ENCODE measurements around the gene SWAP70.

DNA sequence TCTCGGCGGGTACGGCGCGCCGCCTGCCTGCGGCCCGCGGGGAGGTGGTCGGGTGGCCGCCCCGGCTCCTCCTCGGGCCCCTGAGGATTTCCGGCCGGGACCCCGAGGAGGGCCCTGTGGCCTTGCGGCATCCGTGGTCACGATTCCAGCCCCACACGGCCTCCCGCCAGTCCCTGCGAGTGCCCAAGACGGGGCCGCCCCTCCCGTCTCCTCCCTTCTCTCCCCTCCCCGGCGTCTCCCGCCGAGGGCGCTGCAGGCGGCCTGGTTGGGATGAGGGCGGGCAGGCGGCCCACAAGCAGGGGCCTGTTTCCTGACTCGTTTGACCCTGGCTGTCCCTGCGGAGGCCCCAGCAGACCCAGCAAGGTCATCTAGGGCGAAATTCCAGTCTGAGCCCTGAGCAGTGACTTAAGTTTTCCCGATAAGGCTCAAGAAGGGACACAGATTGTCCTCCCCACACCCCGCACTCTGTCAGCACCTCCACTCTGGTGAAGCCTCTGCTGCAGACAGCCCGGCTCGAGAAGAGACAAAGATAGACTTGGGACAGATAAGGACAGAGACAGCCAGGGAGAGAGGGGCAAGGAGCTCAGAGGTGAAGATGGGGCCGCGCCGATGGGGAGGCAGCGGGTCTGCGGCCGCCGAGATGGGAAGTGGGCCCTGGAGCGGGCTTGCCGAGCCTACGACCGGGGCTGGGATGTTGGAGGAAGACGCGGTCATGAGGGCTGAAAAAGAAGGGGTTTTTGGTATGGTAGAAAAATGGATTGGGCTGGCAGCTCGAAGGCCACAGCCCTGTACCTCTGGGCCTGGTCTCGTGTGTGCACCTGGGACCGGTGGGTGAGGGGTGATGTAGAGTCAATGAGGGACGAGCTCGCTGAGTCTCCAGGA lies 95.0 kb downstream of the SWAP70 start:
- TF ChIP-seq CTCF (IDR thresholded peaks at IDR 0.05; ENCODE audit: low read depth, low read length) (no peak), POLR2A (IDR thresholded peaks at IDR 0.05; ENCODE audit: extremely low read depth, insufficient read length) (peak; percentile 33)
